Right hindlimb (tissue), 1 donor: ENCODE data around the gene MRPL33.

ENCODE experiments used
- DNase-seq: peaks from one replicate; pipeline ENCODE4 v3.0.0-alpha.2; 2018

The MRPL33 gene

DNA sequence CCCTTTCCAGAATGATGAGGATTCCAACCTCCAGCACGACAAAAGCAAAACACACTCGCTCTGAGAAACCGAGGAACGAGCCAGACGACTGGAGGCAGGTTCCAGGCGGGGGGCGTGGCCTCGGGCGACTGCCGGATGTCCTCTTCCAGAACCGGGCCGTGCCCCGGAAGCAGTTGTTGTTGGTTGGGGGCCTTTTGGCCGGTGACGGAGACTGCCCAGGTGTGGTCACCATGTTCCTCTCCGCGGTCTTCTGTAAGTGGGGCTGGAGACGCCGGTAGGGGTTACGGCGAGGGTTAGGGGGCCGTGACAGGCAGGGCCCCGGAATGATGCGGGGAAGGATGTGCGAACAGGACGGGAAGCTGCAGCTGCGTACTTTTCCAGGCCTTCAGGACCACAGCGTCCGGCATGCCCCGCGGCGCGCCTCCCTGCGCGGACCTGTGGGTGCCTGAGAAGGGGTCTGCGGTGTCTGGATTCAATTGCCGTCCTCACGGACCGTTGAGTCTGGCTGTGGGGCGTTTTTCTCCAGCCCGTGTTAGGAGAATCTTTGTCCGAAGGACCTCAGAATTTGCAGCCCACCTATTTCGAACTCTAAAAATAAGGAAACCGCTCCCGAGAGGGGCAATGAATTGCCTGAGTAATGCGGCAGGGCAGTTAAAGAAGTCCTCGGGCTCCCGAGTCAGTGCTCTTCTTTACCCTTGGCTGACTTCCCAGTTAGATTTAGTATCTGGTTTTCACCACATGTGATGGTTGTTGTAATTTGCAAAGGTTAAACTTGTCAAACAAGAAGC lies at the start of gene MRPL33:
Gene MRPL33 (plus strand): TSS at position 172 of the 788 bp plus-strand sequence. CDS start 59 bp downstream, at position 231.
- peak; percentile 96 for DNase-seq

DNA sequence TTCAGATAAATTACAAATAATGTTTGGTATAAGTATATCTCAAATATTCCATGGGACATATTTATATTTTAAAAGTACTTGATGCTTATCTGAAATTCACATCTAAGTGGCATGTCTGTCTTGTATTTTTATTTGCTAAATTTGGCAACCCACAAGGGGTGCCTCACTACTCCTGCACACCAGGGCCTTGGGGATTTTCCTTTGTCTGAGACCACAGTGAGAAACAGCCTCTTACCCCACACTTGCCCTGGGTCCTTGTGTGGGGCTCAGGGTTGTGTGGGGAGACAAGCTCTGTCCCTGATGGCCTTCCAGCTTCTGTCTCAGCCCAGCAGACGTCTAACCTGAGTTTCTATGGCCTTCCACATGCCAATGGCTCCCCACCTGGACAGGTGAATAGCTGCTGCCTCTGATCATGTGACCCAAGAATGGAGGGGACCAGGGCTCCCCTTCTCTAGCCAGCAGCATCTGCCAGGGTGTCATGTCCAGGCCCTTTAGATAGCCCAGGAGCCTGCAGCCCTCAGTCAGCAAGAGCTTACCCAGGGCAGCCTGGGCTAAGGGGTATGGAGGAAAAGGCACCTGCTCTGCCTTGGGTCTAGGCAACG lies 49.5 kb upstream of the MRPL33 start:
- DNase-seq = no peak

DNA sequence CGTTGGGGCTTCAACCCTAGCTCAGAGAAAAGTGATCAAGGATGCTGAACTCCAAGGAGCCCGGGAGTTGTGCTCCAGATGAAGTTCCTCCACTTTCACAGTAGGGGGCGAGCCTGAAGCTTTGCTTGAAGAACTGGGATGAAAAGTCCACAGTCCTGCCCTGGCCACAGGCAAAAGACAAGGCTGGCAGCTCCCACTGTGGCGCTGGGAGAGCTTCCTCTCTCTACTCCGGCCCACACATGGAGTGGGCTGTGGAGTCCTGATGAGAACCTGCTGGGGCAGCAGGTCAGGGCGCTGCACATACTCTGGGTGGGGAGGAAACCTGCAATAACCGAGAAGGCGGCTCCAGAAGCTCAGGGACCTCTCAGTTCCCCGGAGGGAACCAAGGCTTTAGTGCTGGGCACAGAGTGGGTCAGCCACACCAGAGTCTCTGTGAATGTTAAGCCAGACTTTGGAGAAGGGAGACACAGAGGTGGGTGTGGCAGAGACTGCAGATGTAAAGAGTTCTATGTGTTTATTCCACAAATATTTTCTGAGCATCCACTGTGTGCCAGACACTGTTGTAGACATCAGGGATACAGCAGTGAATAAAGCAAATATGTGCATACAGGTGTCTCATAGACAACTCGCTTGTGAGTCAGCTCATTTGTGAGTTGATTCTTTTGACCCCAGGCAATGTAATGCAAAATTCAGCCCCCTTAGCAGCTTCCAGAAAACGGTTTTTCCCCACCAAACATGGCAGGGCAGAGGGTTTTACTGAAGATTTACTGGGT lies 48.0 kb upstream of the MRPL33 start:
- peak; percentile 66 for DNase-seq

DNA sequence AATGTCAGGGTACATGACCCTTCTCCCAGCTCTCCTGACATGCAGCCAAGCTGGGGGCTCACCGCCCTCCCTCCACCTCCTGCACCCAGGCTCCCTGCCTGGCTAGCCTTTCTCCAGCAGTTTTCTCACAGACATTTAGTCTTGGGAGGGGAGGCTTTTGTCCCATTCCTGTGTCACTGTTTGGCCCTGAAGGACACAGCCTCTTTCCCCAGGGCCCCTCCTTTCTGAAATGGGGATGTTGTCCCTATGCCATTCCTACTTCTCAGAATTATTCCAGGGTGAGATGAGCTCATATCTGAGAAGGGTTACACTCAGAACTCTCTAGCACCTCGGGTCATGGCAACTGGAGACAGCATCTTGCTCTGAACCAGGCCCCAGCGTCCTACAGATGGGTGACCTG lies 47.3 kb upstream of the MRPL33 start:
- no peak for DNase-seq

DNA sequence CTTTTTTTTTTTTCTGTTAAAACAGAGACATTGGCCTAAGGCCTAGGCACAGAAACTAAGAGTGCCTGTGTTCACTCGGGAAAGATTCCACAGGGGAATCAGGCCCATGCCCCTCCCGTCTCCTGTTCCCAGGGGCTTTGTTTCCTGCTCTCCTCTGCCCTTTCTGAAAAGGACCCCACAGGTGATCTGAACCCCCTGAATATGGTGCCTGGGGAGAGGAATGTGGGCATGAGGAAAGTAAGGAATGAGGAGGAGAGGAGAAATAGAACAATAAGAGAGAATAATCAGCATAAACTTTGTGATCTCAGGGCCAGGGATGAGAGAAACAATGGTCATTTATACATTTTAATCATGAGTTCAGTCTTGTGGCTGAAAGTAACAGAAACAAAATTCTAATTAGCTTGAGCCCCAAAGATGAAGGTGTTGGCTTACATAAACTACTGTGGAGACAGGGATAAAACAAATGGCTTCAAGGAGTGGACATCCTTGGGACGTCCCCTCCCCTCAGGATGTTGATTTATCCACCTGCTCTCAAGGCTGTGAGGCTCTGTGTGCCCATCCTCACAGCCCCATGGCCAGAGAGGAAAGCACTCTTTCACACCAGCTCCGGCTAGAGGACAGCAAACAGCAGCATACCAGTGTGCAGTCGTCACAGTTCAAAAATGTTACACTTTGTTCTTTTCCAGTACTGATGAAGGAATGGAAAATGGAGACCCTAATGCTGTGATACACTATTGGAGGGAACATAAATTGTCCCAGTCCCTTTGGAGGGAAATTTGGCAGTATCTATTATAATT lies 46.4 kb upstream of the MRPL33 start:
- no peak for DNase-seq

DNA sequence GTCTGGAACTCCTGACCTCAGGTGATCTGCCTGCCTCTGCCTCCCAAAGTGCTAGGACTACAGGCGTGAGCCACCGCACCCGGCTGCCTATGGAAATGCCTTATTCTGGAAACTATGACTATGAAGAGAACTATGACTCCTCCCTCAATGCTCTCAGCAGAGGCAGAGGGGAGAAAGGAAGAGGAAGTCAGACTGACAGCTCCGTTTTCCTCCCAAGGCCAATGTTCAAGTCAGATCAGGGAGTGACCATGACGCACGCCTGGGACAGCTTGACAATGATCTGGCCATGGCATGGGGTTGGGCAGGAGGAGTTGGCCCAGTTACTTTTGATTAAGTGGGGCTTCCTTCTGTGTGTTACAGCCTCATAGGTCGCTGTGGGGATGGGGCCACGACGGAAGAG lies 44.3 kb upstream of the MRPL33 start:
- DNase-seq = no peak

DNA sequence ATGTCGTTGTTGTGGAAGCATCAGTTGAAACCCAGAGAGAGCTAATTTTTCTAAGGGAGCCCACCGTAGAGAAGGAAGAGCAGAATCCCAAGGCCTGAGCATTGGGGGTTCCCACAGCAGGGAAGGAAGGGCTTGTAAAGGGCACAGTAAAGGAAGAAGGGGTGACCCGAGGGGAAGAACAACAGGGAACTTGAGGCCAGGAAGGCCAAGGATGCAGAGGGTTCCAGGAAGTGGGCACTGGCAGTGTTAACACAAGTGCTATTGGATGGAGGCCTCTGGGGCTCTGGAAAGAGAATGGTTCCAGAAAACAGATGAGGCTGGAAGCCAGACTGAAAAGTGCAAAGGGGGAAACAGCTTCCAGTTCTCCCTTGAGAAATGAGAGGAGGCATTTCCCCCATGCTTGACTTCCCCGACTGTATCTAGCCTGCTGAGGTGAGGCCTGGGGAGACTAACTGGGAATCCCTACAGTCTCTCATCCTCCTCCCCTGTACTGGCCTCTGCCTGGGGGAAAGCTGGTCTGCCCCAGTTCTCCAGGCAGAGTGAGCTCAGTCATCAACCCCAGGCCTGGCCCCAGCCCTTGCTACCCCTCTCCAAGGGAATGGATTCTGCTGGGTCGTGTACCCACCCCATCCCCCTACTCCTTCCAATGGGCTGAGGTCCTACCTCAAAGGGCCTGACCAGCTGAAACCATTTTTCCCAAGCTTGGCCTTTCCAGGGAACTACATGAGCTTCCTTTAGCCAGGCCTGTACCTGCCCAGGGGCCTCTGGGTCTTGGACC lies 43.2 kb upstream of the MRPL33 start:
- no peak for DNase-seq

DNA sequence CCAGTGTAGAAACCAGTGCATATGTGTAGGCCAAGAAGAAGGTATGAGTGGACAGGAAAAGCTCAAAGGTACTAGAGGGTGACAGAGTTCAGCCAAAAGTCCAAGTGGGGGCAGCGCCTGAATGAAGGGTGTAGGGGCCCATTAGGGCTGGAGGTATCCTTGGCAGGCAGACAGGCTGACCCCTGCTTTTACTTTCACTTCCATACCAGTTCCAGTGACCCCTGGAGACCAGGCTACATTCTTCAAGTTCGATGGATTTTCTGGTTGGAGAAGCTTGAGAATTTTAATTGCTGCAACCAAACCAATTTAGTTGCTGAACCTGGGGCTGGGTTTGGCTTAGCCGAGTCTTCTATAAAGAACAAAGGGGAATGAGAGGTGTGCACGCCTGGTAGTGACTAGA lies 42.3 kb upstream of the MRPL33 start:
- no peak for DNase-seq

DNA sequence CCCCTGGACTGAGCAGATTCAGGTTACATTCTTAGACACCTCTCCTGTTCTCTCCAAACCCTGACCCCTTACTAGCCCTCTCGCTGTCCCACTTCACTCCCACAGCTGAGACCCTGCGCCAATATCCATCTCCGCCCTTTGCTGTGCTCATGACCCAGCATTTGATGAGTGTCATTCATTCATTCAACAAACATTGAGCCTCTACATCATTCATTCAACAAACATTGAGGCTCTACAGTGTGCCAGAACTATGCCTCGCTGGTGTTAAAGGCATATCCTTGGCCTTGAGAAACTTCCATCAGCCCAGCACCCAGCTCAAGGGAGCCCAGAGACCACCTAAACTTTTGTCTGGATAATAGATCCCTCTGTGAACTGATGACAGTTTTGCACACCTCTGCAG lies 41.9 kb upstream of the MRPL33 start:
- no peak for DNase-seq

DNA sequence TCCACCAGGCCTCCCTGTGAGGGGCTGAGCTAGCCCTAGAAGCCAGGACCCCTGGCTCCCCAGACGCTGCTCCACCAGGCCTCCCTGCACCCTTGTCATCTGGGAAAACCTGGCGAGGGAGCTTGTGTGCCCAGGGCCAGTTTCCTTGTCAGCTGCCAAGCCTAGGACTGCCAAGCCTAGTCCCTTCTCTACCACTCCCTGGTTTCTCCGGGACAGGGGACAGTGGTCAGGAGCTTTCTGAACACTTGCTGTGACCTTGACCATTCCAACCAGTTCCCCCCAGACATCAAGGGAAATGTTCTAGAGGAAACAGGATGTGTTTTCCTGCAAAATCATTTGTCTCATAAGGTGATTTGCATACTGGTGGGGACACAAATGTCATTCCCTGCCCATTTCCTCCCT lies 41.3 kb upstream of the MRPL33 start:
- no peak for DNase-seq

DNA sequence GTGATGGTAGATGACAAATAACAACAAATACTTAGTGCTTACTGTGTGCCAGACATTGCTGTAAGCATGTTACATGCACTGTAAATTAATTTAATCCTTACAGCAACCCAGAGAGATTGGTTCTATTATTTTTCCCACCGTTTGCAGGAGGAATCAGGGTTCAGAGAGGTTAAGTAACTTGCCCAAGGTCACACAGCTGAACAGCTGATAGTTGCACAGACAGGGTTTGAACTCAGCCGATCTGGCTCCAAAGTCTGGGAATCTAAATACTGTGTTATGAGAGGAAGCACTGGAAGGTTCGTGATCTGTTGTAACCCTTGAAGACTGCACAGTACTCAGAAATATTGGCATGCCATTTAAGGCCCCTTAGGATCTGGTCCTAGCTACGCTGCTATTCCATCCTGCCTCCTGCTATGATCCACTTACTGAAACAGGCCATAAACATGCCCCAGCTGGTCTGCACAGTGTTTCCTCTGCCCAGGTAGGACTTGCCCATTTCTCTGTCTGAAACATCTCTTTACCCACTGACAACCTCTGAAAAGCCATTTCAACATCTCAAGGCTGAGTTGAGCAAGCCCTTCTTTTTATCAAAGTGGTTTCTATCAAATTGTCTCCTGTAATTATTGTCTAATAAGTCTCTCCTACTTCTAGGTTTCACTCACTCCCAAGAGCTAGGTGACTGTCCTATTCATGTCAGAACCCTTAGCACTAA lies 40.4 kb upstream of the MRPL33 start:
- no peak for DNase-seq

DNA sequence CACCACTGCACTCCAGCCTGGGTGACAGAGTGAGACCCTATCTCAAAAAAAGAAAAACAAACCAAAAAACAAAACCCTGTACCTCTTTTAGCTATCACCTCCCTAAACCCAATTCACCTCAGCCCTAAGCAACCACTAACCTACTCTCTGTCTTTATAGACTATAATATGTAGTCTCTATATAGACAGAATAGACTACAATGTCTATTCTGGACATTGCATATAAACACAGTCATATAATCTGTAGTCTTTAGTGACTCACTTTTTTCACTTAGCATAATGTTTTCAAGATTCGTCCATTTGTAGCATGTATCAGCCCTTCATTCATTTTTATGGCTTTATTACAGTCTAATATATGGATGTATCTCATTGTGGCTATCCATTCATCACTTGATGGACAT lies 37.2 kb upstream of the MRPL33 start:
- DNase-seq = no peak

DNA sequence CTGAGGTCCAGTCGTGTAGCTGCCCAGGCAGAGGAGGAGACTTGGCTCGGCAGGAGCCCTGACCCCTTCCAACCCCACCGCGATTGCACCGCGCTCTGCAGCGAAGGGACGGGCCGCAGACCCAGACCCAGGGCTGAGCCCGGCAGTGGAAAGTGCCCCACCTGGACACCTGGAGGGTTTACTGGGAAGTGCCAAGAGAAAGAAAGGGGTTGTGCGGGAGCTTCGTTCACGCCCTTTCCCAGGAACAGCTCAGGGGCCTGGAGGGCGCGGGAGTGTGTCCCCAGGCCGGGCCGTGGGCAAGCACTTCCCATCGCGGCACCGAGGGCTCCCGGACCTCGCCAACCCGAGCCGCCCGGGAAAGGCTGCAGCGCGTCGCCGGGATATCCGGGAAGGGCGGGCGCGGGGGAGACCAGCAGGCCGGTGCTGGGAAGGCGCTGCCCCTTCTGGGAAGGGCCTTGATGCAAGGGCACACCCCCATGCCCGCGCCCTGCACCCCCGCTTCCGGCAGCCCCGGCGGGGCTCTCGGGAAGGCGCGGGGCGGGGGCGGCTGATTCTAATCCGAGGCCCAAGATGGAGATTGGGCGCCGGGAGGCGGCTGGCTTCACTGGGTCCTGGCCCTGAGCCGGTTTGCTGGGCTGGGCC lies 36.1 kb upstream of the MRPL33 start:
- peak; percentile 87 for DNase-seq

DNA sequence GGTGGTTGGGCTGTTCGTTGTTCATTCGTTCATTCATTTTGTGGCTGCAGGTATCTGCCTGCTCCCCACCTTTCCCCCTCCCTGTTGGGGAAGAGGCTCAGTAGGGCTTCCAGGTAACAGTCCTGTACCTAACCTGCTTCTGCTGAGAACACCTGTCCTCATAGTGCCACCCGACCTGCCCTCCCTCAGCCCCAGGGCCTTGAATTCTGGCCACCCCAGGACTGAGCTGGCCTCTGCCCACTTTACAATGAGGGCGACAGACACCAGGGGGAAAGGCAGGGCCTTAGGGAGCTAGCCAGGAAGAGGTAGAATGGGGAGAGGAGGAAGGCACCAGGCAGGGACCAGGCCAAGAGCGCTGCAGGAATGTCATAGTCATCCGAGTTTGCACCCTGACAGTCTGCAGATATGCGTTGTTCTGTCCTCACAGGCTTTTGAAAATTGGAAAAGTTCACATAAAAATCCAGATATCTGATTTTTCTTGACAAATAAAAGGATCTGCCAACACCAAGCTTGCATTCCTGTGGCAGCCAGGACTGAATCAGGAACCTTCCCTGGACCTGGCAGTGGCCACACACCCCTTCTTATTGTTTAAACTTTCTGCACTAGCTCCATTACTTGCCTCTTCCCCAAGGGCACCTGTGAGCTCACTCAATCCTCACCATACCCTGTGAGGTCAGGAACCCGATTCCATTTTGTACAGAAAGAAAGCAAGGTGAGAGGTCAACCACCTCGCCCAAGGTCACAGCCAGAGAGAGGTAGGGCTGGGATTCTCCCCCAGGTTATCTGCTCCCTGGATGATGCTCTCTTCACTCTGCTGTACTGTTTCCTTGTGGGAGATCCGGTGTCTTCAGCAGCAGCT lies 35.3 kb upstream of the MRPL33 start:
- no peak for DNase-seq

DNA sequence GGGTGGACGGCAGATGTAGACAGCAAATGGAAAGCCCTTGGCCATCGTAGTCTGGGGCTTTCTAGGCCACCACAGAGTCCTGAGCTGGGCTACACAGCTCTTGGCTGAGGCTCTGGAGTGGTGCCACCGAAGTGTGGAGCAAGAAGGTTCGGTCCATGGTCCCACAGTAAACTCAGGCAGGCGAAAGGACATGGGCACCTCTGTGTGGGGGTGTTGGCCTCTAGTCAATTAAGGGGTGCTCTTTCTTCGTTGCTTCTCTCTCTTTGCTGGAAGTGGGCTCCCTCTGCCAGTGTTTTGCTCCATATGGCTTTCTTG lies 34.7 kb upstream of the MRPL33 start:
- no peak for DNase-seq

DNA sequence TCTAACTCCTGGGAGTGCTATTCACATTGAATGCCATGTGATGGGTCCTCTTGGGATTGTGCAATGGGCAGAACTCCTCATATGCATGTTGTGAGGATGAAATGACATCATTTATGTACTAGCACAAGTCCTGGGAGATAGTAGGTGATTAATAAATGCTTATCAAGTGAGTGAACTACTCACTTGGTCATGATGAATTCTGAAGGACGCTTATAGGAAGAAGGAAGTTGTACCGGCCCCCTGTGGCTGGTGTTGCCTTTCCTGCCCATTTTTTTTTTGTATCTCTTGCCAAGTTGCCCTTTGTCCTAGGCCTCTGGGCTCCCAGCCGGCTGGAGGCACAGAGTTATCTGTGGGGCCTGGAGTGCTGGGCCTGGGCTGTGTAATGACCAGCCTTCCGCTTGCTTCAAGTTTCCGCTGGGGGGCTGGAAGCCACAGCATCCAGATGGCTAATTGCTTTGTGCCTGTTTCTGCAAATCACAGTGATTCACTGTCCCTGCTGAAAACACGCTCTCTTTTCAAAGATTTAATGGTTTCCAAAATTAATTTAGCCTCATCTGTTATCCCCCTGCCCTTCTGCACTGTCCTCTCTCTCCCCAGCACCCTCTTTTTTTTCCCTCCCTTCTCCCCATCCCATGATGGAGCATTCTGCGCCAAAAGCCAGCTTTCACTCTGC lies 33.7 kb upstream of the MRPL33 start:
- DNase-seq = no peak

DNA sequence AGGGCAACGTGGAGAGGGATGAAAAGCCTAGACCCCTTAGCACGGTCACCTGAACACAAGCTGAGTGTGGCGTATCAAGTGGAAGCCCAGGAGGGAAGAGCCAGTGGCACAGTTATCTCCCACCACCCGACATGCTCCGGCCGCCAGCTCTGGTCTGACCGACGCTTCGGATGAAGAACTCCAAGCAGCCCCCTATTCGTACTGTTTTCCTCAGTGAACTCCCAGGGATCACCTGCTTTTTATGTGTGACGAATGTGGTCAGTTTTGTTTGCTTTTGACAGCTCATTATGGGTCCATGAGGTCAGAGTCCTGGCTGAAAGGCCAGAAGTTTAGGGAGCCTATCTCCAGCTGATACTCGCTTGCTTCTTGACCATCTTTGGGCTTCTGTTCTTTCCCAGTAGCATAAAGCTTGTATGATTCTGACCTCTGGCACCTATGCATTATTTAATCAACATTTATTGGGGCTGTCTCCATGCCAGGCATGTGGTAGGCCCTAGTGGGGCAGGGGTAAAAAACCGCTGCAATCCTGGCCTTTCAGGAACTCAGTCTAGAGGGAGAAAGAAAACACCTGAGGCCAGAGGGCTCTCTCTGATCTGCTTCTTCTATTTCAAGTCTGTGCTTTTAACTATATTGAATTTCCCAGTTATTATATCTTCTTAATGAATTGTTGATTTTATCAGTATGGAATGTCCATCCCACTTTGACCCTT lies 33.0 kb upstream of the MRPL33 start:
- DNase-seq = no peak

DNA sequence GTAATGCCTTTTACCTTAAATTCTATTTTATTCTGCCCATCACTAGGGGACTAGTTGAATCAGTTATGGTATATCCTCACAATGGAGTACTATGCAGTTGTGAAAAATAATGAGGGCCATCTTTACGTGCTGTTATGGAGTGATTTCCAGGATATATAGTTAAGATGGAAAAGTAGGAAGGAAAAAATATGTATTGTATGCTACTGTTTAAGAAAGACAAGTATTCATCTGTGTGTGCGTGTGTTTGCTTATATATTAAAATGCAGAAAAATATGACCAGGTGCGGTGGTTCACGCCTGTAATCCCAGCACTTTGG lies 32.5 kb upstream of the MRPL33 start:
- DNase-seq = no peak

DNA sequence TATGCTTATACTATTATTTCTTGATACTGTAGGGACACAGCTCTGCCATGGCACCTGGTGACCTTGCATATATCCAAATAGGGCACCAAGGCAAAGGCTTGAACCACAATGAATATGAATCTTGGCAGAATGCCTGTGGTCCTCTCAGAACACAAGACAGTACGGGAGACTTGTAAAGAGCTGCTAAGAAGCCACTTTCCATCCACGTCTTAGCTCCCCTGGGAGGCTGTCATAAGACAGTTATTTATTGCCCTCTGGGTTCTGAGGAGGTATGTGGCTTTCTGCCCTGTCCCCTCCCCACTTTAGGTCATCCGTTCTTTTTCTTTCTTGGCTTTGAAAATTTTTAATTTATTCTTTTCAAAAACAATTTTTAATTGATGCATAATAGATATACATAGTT lies 29.8 kb upstream of the MRPL33 start:
- no peak for DNase-seq
